GM18951 (cell line): ENCODE data around the gene ZNRD2.

Experiments used
- POLR2A ChIP-seq: IDR thresholded peaks from 4 replicates; pipeline ENCODE4 v1.6.1; 2011; ENCODE audit warnings: mild to moderate bottlenecking; ENCODE audit not compliant: insufficient read length, insufficient read depth; ENCODE audit errors: extremely low read depth
- in situ Hi-C: fragments of 300-500 bp; cut with MboI; formaldehyde crosslinking; loops from one replicate; pipeline ENCODE4 v1.12.0; 2022; ENCODE audit warnings: low sequenced_read_pairs, mixed read lengths, inconsistent platforms; ENCODE audit not compliant: unreplicated experiment

ZNRD2 gene

GRCh38 chr11:65586676-65587075, 16.4 kb downstream of the ZNRD2 start:
- no peak for TF ChIP-seq POLR2A
- in situ Hi-C loops, result no loop called here

- in situ Hi-C loops, result no loop called here
- peak; percentile 45 for TF ChIP-seq POLR2A
Observed at GRCh38 chr11:65588199-65589054, 18.1 kb downstream of the ZNRD2 start.

- no peak for TF ChIP-seq POLR2A
- in situ Hi-C loops, result no loop called here
Observed at GRCh38 chr11:65589444-65590239, 19.4 kb downstream of the ZNRD2 start.

GRCh38 chr11:65590240-65590738, 20.0 kb downstream of the ZNRD2 start:
- no peak for TF ChIP-seq POLR2A
- in situ Hi-C loops, result no loop called here

GRCh38 chr11:65591939-65592857, 21.9 kb downstream of the ZNRD2 start:
- no peak for TF ChIP-seq POLR2A
- in situ Hi-C loops, result no loop called here

GRCh38 chr11:65592858-65593517, 22.7 kb downstream of the ZNRD2 start:
- TF ChIP-seq POLR2A, result no peak
- in situ Hi-C loops, result no loop called here

GRCh38 chr11:65593518-65594414, 23.5 kb downstream of the ZNRD2 start:
- in situ Hi-C loops, result no loop called here
- TF ChIP-seq POLR2A, result no peak

GRCh38 chr11:65595131-65595530, 24.9 kb downstream of the ZNRD2 start:
- no peak for TF ChIP-seq POLR2A
- in situ Hi-C loops, result no loop called here

- no peak for TF ChIP-seq POLR2A
- in situ Hi-C loops, result no loop called here
Observed at GRCh38 chr11:65595543-65596281, 25.4 kb downstream of the ZNRD2 start, which contains the start of gene KCNK7. KCNK7 (minus strand) TSS chr11:65595800; CDS start chr11:65595772, 28 bp downstream.

GRCh38 chr11:65596520-65596919, 26.2 kb downstream of the ZNRD2 start:
- in situ Hi-C loops, result no loop called here
- TF ChIP-seq POLR2A, result no peak
